HFFc6 (cell line): ENCODE measurements around the gene IL1RL2. TPM values are rescaled to one million over a fixed set of nuclear protein-coding genes. Genes with fewer than 3 reads are reported as not detected.

Experiments used
- DNase-seq: peaks from one replicate; pipeline ENCODE4 v3.0.0-alpha.2; 2018
- H3K27ac Mint-ChIP-seq: 2 replicates; pipeline ENCODE4 v1.8.0; 2020; ENCODE audit warnings: mild to moderate bottlenecking, mixed read lengths
- H3K27me3 Mint-ChIP-seq: 2 replicates; pipeline ENCODE4 v1.8.0; 2021; ENCODE audit warnings: mild to moderate bottlenecking, moderate library complexity, mixed read lengths; ENCODE audit not compliant: insufficient read depth
- H3K36me3 Mint-ChIP-seq: 2 replicates; pipeline ENCODE4 v1.8.0; 2021; ENCODE audit warnings: low read depth, mixed read lengths
- H3K4me1 Mint-ChIP-seq: 2 replicates; pipeline ENCODE4 v1.8.0; 2020; ENCODE audit warnings: low read depth, mixed read lengths
- H3K4me3 Mint-ChIP-seq: 2 replicates; pipeline ENCODE4 v1.8.0; 2020; ENCODE audit warnings: mild to moderate bottlenecking, moderate library complexity, mixed read lengths
- H3K9me3 Mint-ChIP-seq: 2 replicates; pipeline ENCODE4 v1.8.0; 2020; ENCODE audit warnings: mild to moderate bottlenecking, mixed read lengths
- total RNA-seq, 6 experiments: library from RNA; stranded (reverse); fragmentation: NEBNext Ultra II Directional; extraction: Animal tissue kit (Norgen Biotek cat#: 25700); gene quantifications; 2 replicates in 1 of 6; 3 replicates in 5 of 6; pipeline ENCODE4 v1.2.3, GENCODE V29; 2021
- TF ChIP-seq, protein P1 (sequence below): fragments of 200-600 bp; sonication (generic); IDR thresholded peaks from 2 replicates; pipeline ENCODE4 v1.5.0; 2021; ENCODE audit warnings: antibody characterized with exemption, mild to moderate bottlenecking

IL1RL2 gene
- total RNA-seq, 6 experiments from 2014 or later = not detected

- Mint-ChIP-seq H3K9me3 (no peaks in the 10 kb centered on the region), H3K36me3 (no peaks in the 10 kb centered on the region), H3K27ac (no peak overlapping the region), H3K4me1 (peaks cover 20% of the 10 kb centered on the region), H3K27me3 (peaks cover 10% of the 10 kb centered on the region), H3K4me3 (no peak overlapping the region)
- DNase-seq = no peak
- TF ChIP-seq, protein P1, sequence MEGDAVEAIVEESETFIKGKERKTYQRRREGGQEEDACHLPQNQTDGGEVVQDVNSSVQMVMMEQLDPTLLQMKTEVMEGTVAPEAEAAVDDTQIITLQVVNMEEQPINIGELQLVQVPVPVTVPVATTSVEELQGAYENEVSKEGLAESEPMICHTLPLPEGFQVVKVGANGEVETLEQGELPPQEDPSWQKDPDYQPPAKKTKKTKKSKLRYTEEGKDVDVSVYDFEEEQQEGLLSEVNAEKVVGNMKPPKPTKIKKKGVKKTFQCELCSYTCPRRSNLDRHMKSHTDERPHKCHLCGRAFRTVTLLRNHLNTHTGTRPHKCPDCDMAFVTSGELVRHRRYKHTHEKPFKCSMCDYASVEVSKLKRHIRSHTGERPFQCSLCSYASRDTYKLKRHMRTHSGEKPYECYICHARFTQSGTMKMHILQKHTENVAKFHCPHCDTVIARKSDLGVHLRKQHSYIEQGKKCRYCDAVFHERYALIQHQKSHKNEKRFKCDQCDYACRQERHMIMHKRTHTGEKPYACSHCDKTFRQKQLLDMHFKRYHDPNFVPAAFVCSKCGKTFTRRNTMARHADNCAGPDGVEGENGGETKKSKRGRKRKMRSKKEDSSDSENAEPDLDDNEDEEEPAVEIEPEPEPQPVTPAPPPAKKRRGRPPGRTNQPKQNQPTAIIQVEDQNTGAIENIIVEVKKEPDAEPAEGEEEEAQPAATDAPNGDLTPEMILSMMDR = no peak
Observed at GRCh38 chr2:102262216-102263129, 75.7 kb downstream of the IL1RL2 start.

DNA sequence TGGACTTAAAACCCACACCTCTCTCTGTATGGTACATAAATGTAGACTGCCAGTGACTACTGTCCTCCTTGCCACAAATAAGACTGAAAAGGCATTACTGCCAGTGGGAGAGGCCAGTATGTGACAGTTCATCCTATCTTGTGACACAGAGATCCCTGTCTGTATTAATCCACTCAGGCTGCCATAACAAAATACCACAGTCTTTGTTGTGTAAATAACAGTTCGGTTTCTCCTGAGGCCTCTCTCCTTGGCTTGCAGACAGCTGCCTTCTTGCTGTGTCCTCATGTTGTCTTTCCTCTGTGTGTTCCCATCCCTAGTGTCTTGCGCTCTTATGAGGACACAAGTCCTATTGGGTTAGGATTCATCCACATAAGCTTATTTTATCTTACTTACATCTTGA is 78.1 kb downstream of the IL1RL2 start:
- no peak for DNase-seq
- Mint-ChIP-seq H3K27me3 (peaks cover 11% of the 10 kb centered on the region), H3K4me3 (no peak overlapping the region), H3K27ac (no peak overlapping the region), H3K4me1 (no peaks in the 10 kb centered on the region), H3K36me3 (no peaks in the 10 kb centered on the region), H3K9me3 (no peaks in the 10 kb centered on the region)
- TF ChIP-seq, protein P1 = no peak

DNA sequence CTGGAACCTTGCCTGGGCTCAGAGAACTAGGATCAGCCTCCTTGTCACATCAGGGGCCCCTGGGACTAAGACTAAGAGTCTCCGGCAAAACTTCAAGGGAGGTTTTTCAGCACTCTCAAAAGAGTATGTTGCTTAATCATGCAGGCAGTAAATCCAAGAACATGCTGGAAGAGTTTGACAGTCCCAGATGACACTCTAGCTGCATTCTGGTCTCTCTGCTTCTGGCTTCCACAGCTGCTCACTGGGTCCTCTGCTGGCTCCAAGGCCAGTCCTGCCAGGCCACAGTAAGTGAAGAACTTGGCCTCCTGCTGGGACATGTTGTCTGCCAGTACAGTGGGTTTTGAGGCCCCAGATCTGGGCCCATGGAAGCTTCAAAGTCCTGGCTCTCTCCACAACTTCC is 79.4 kb downstream of the IL1RL2 start:
- DNase-seq = no peak
- H3K4me3 Mint-ChIP-seq = no peak overlapping the region
- no peaks in the 10 kb centered on the region for H3K4me1 Mint-ChIP-seq
- no peaks in the 10 kb centered on the region for H3K9me3 Mint-ChIP-seq
- TF ChIP-seq, protein P1 = no peak
- H3K27me3 Mint-ChIP-seq = peaks cover 14% of the 10 kb centered on the region
- H3K27ac Mint-ChIP-seq = no peak overlapping the region
- H3K36me3 Mint-ChIP-seq = no peaks in the 10 kb centered on the region

GRCh38 chr2:102267774-102268173 is 81.0 kb downstream of the IL1RL2 start:
- TF ChIP-seq, protein P1 = no peak
- Mint-ChIP-seq H3K27ac (no peak overlapping the region), H3K27me3 (peaks cover 22% of the 10 kb centered on the region), H3K36me3 (no peaks in the 10 kb centered on the region), H3K9me3 (no peaks in the 10 kb centered on the region), H3K4me3 (no peak overlapping the region), H3K4me1 (no peaks in the 10 kb centered on the region)
- no peak for DNase-seq

DNA sequence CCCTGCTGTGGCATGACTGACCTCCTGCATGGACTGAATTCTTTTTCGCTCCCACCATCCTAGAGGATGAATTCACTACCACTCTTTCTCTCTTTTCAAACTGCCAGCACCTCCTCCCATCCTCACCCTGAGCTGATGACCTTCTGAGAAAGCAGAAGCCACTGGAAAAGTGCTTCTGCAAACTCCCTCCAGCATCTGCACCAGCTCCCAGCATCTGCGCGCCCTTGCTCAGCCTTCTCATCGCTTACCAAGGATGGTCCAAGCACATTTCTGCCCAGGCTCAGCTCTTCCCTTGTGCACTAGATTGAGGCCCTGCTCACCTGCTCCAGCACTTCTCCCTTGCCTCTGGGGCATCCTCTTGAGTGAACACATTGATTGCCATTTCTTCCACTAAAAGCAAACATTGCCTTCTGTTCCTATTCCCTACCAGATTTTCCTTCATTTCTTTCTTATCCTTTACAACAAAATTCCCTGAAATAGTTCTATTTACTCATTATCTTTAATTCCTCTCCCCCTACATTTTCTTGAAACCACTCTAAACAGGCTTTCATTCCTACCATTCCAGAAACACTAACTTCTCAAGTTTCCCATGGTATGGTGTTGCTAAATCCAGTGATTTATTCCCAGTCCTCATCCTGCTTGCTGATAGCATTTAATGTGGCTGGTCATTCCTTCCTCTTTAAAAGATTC is 81.8 kb downstream of the IL1RL2 start:
- no peak overlapping the region for H3K27ac Mint-ChIP-seq
- H3K36me3 Mint-ChIP-seq = no peaks in the 10 kb centered on the region
- TF ChIP-seq, protein P1 = no peak
- no peak overlapping the region for H3K4me3 Mint-ChIP-seq
- peak; percentile 55 for DNase-seq
- no peaks in the 10 kb centered on the region for H3K4me1 Mint-ChIP-seq
- H3K27me3 Mint-ChIP-seq = peaks cover 22% of the 10 kb centered on the region
- H3K9me3 Mint-ChIP-seq = no peaks in the 10 kb centered on the region
